Stimulated activated naive CD8-positive, alpha-beta T cell treated with anti-CD3 and anti-CD28 coated beads, Interleukin-15, Interleukin-2, amounts not matched to agents 100 ng/mL and 50 ng/mL, for 24 hours (primary cell): Measurements from ENCODE around the gene DSP.

Experiments
- H3K27ac Mint-ChIP-seq: one replicate; pipeline ENCODE4 v1.8.0; 2021; ENCODE audit warnings: mild to moderate bottlenecking, mixed read lengths
- H3K27me3 Mint-ChIP-seq: one replicate; pipeline ENCODE4 v1.8.0; 2021; ENCODE audit warnings: mixed read lengths
- H3K36me3 Mint-ChIP-seq: one replicate; pipeline ENCODE4 v1.8.0; 2021; ENCODE audit warnings: low read depth, mixed read lengths
- H3K4me1 Mint-ChIP-seq: one replicate; pipeline ENCODE4 v1.8.0; 2021; ENCODE audit warnings: low read depth, mixed read lengths
- H3K4me3 Mint-ChIP-seq: one replicate; pipeline ENCODE4 v1.8.0; 2021; ENCODE audit warnings: mild to moderate bottlenecking, mixed read lengths
- H3K9me3 Mint-ChIP-seq: one replicate; pipeline ENCODE4 v1.8.0; 2021; ENCODE audit warnings: mixed read lengths

Gene DSP

GRCh38 chr6:7624796-7625710, 83.6 kb downstream of the DSP start:
- no peak overlapping the region for H3K27ac Mint-ChIP-seq

GRCh38 chr6:7628479-7628878, 87.0 kb downstream of the DSP start:
- no peak overlapping the region for H3K27ac Mint-ChIP-seq
- no peaks in the 10 kb centered on the region for H3K4me1 Mint-ChIP-seq
- H3K36me3 Mint-ChIP-seq = no peaks in the 10 kb centered on the region
- no peaks in the 10 kb centered on the region for H3K9me3 Mint-ChIP-seq
- H3K4me3 Mint-ChIP-seq = no peak overlapping the region
- H3K27me3 Mint-ChIP-seq = peaks cover 11% of the 10 kb centered on the region

More at GRCh38 chr6:7624796-7625710, 83.6 kb downstream of the DSP start:
- H3K4me3 Mint-ChIP-seq = no peak overlapping the region
- no peaks in the 10 kb centered on the region for H3K36me3 Mint-ChIP-seq
- peaks cover 10% of the 10 kb centered on the region for H3K27me3 Mint-ChIP-seq
- H3K4me1 Mint-ChIP-seq = no peaks in the 10 kb centered on the region
- H3K9me3 Mint-ChIP-seq = no peaks in the 10 kb centered on the region

DNA sequence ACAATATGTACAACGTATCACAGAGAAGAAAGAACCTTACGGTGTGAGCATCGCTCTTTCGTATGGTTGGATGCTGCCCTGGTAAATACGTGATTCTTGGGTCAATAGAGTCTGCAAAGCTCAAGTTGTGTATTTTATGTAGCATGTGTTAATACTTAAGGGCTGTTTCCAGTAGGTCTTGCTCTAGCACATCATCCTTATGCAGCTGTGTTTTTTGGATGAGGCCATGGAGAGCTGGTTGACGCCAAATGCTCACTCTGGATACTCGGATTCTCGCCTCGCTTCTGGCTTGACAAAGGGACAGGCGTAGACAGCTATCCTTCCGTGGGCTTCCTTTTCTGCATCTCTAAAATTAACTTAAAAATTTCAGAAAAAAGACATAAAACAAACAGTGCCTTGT, 87.4 kb downstream of the DSP start:
- no peak overlapping the region for H3K27ac Mint-ChIP-seq

GRCh38 chr6:7629321-7629720, 87.8 kb downstream of the DSP start:
- H3K27me3 Mint-ChIP-seq = peaks cover 11% of the 10 kb centered on the region
- H3K36me3 Mint-ChIP-seq = no peaks in the 10 kb centered on the region
- H3K4me1 Mint-ChIP-seq = no peaks in the 10 kb centered on the region
- no peak overlapping the region for H3K4me3 Mint-ChIP-seq
- no peak overlapping the region for H3K27ac Mint-ChIP-seq
- H3K9me3 Mint-ChIP-seq = no peaks in the 10 kb centered on the region

More for the DNA sequence above, 87.4 kb downstream of the DSP start:
- H3K9me3 Mint-ChIP-seq = no peaks in the 10 kb centered on the region
- no peaks in the 10 kb centered on the region for H3K36me3 Mint-ChIP-seq
- H3K27me3 Mint-ChIP-seq = peaks cover 11% of the 10 kb centered on the region
- H3K4me3 Mint-ChIP-seq = no peak overlapping the region
- no peaks in the 10 kb centered on the region for H3K4me1 Mint-ChIP-seq

- Mint-ChIP-seq H3K9me3 (no peaks in the 10 kb centered on the region), H3K4me1 (no peaks in the 10 kb centered on the region), H3K27me3 (peaks cover 11% of the 10 kb centered on the region), H3K4me3 (no peak overlapping the region), H3K36me3 (no peaks in the 10 kb centered on the region), H3K27ac (no peak overlapping the region)
These were observed 89.3 kb downstream of the DSP start for GRCh38 chr6:7630792-7631191.

DNA sequence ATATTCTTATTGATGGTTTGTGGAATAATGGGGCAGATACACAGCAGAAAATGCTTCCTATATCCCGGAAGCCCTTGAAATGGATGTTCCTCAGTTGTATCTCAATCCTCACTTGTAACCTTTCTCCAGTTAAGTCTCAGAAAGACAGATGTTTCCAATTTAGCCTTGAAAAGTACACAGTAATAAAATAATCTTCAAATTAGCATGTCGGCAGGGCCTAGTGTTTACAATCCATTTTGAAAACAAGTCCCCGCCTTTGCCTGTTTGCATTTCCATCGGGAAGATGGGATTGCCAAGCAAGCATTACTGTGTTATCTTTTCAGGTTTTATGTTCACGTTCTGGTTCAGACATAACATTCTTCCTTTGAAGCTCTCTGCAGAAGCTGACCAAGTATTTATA, 90.0 kb downstream of the DSP start:
- Mint-ChIP-seq H3K36me3 (no peaks in the 10 kb centered on the region), H3K27ac (no peak overlapping the region), H3K4me3 (no peak overlapping the region), H3K4me1 (no peaks in the 10 kb centered on the region), H3K9me3 (no peaks in the 10 kb centered on the region), H3K27me3 (peaks cover 11% of the 10 kb centered on the region)

- Mint-ChIP-seq H3K36me3 (no peaks in the 10 kb centered on the region), H3K27ac (no peak overlapping the region), H3K4me3 (no peak overlapping the region), H3K27me3 (peaks cover 17% of the 10 kb centered on the region), H3K9me3 (no peaks in the 10 kb centered on the region), H3K4me1 (no peaks in the 10 kb centered on the region)
These were observed 91.2 kb downstream of the DSP start for GRCh38 chr6:7632501-7633290.

DNA sequence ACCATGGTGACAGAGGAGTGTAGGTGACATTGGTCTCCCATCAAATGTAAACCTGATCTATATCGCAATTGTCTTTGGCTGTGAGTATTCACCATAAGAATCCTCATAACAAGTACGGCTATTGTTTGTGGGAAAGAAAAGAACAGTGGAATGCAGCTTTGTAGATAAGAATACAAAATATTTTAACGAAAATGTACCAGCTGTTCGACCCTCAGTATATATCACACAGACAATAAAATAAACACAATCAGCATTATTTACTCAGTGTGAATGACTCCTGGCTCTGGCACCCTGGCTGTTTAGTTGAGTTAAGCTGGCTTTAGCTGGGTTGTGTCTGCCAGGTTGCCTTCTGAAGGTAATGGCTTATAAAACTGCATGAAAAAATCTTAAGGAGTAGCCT, 91.9 kb downstream of the DSP start:
- no peaks in the 10 kb centered on the region for H3K36me3 Mint-ChIP-seq
- peaks cover 16% of the 10 kb centered on the region for H3K27me3 Mint-ChIP-seq
- H3K4me3 Mint-ChIP-seq = no peak overlapping the region
- no peaks in the 10 kb centered on the region for H3K9me3 Mint-ChIP-seq
- H3K27ac Mint-ChIP-seq = no peak overlapping the region
- H3K4me1 Mint-ChIP-seq = no peaks in the 10 kb centered on the region

- Mint-ChIP-seq H3K9me3 (no peaks in the 10 kb centered on the region), H3K27me3 (peaks cover 10% of the 10 kb centered on the region), H3K4me3 (no peak overlapping the region), H3K4me1 (no peaks in the 10 kb centered on the region), H3K36me3 (no peaks in the 10 kb centered on the region), H3K27ac (no peak overlapping the region)
These were observed 94.7 kb downstream of the DSP start for GRCh38 chr6:7636151-7636550.
